HEK293 (cell line): ENCODE results near the gene SETD4.

Experiments
- ZBTB20 ChIP-seq: fragments of 450-650 bp; formaldehyde crosslinking; IDR thresholded peaks from 2 replicates; pipeline ENCODE4 v1.5.1; 2016; ENCODE audit warnings: missing biosample characterization, missing genetic modification characterization
- ZBTB21 ChIP-seq: fragments of 450-650 bp; formaldehyde crosslinking; IDR thresholded peaks from 2 replicates; pipeline ENCODE4 v1.5.1; 2017; ENCODE audit warnings: missing biosample characterization, missing genetic modification characterization
- ZNF548 ChIP-seq: fragments of 450-650 bp; formaldehyde crosslinking; IDR thresholded peaks from 2 replicates; pipeline ENCODE4 v1.5.1; 2016; ENCODE audit warnings: missing biosample characterization, missing genetic modification characterization
- ZNF629 ChIP-seq: fragments of 450-650 bp; formaldehyde crosslinking; IDR thresholded peaks from 2 replicates; pipeline ENCODE4 v1.5.1; 2017; ENCODE audit warnings: missing biosample characterization, missing genetic modification characterization
- TF ChIP-seq, protein P1 (sequence below): fragments of 450-650 bp; IDR thresholded peaks from 2 replicates; pipeline ENCODE4 v1.5.1; 2018; ENCODE audit warnings: missing biosample characterization, mild to moderate bottlenecking, missing genetic modification characterization
- TF ChIP-seq, protein P2 (sequence below): fragments of 450-650 bp; formaldehyde crosslinking; IDR thresholded peaks from 2 replicates; pipeline ENCODE4 v1.5.1; 2016; ENCODE audit warnings: missing biosample characterization, missing genetic modification characterization
- TF ChIP-seq, protein P3 (sequence below): fragments of 450-650 bp; formaldehyde crosslinking; IDR thresholded peaks from 2 replicates; pipeline ENCODE4 v1.5.1; 2016; ENCODE audit warnings: missing biosample characterization, missing genetic modification characterization
- TF ChIP-seq, protein P4 (sequence below): fragments of 450-650 bp; formaldehyde crosslinking; IDR thresholded peaks from 2 replicates; pipeline ENCODE4 v1.5.1; 2016; ENCODE audit warnings: missing biosample characterization, missing genetic modification characterization

DNA sequence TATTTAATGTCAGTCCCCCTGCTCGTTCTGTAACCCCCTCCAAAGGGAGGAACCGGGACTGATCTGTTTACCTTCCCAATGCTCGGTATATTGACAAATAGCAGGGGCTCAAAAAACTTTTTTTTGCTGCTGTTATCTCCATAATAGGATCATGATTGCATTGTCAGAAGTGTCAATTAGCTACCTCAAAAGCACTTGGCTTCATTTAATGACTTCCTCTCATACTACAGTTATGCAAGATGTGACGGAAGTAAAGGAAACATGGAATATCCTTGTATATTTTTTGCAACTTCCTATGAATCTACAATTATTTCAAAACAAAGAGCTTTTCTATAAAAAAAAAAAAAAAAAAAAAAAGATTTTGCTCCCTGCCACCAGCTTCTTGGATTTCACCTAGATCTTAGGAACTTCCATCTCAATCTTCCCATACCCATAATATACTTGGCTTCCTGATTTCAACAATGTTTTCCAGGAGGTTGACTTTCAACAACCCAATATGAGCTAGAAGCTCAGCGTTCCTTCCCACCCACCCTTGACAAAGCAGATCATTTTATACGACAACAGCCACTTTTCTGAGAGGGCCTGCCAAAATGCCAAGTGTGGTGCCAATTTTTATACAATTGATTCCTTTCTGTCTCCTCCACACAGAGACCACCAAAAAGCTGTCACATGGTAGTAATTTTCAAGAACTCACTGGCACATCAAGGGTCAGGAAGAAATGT, 71.7 kb downstream of the SETD4 start:
- no peak for TF ChIP-seq ZNF548 (tag by site-specific recombination)
- TF ChIP-seq, protein P1, sequence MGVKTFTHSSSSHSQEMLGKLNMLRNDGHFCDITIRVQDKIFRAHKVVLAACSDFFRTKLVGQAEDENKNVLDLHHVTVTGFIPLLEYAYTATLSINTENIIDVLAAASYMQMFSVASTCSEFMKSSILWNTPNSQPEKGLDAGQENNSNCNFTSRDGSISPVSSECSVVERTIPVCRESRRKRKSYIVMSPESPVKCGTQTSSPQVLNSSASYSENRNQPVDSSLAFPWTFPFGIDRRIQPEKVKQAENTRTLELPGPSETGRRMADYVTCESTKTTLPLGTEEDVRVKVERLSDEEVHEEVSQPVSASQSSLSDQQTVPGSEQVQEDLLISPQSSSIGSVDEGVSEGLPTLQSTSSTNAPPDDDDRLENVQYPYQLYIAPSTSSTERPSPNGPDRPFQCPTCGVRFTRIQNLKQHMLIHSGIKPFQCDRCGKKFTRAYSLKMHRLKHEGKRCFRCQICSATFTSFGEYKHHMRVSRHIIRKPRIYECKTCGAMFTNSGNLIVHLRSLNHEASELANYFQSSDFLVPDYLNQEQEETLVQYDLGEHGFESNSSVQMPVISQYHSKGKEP (tag by site-specific recombination), result no peak
- no peak for TF ChIP-seq ZNF629
- TF ChIP-seq ZBTB21 (tag by site-specific recombination), result no peak
- TF ChIP-seq, protein P2, sequence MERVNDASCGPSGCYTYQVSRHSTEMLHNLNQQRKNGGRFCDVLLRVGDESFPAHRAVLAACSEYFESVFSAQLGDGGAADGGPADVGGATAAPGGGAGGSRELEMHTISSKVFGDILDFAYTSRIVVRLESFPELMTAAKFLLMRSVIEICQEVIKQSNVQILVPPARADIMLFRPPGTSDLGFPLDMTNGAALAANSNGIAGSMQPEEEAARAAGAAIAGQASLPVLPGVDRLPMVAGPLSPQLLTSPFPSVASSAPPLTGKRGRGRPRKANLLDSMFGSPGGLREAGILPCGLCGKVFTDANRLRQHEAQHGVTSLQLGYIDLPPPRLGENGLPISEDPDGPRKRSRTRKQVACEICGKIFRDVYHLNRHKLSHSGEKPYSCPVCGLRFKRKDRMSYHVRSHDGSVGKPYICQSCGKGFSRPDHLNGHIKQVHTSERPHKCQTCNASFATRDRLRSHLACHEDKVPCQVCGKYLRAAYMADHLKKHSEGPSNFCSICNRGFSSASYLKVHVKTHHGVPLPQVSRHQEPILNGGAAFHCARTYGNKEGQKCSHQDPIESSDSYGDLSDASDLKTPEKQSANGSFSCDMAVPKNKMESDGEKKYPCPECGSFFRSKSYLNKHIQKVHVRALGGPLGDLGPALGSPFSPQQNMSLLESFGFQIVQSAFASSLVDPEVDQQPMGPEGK (tag by site-specific recombination), result no peak
- TF ChIP-seq, protein P3, sequence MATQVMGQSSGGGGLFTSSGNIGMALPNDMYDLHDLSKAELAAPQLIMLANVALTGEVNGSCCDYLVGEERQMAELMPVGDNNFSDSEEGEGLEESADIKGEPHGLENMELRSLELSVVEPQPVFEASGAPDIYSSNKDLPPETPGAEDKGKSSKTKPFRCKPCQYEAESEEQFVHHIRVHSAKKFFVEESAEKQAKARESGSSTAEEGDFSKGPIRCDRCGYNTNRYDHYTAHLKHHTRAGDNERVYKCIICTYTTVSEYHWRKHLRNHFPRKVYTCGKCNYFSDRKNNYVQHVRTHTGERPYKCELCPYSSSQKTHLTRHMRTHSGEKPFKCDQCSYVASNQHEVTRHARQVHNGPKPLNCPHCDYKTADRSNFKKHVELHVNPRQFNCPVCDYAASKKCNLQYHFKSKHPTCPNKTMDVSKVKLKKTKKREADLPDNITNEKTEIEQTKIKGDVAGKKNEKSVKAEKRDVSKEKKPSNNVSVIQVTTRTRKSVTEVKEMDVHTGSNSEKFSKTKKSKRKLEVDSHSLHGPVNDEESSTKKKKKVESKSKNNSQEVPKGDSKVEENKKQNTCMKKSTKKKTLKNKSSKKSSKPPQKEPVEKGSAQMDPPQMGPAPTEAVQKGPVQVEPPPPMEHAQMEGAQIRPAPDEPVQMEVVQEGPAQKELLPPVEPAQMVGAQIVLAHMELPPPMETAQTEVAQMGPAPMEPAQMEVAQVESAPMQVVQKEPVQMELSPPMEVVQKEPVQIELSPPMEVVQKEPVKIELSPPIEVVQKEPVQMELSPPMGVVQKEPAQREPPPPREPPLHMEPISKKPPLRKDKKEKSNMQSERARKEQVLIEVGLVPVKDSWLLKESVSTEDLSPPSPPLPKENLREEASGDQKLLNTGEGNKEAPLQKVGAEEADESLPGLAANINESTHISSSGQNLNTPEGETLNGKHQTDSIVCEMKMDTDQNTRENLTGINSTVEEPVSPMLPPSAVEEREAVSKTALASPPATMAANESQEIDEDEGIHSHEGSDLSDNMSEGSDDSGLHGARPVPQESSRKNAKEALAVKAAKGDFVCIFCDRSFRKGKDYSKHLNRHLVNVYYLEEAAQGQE (tag by site-specific recombination), result no peak
- TF ChIP-seq, protein P4, sequence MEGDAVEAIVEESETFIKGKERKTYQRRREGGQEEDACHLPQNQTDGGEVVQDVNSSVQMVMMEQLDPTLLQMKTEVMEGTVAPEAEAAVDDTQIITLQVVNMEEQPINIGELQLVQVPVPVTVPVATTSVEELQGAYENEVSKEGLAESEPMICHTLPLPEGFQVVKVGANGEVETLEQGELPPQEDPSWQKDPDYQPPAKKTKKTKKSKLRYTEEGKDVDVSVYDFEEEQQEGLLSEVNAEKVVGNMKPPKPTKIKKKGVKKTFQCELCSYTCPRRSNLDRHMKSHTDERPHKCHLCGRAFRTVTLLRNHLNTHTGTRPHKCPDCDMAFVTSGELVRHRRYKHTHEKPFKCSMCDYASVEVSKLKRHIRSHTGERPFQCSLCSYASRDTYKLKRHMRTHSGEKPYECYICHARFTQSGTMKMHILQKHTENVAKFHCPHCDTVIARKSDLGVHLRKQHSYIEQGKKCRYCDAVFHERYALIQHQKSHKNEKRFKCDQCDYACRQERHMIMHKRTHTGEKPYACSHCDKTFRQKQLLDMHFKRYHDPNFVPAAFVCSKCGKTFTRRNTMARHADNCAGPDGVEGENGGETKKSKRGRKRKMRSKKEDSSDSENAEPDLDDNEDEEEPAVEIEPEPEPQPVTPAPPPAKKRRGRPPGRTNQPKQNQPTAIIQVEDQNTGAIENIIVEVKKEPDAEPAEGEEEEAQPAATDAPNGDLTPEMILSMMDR, result no peak
- TF ChIP-seq ZBTB20, result no peak
